ENCODE results near the gene PSAT1. TPM values are rescaled to one million over a fixed set of nuclear protein-coding genes. Genes with fewer than 3 reads are reported as not detected.

Gene PSAT1
- total and polyA plus RNA-seq, 2 donors from 2014 or later: 22.4 to 141 TPM

DNA sequence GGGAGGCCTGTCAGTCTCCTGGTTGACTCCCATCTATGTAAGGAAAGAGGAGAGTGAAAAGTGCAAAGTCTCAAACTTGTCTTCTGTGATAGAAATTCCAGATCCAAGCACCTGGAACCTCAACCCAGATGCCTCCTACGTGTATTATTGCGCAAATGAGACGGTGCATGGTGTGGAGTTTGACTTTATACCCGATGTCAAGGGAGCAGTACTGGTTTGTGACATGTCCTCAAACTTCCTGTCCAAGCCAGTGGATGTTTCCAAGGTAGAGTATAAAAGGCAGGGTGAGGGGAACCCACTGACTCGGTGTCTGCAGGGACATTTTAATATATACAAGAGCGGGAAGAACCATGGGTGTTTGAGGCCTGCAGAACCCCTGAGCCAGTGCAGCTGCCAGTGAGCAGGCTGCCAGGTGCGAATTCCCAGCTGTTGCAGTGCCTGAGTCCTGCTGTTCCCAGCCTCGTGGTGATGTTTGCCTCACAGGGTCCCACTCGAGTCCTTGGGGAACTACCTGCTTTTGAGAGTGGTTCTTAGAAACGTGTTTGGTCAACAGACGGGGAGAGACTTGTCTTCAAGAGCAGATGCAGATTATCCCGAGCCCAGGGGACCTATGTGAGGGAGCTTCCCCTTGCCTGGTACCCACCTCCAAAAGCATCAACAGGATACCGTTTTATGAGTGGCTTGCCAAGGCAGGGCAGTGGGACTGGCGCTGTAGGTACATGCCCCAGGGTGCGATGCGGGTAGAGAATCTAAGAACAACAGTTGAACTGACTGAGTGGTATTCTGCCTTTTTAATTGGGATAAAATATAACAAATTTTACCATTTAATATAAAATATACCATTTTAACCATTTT, 9.5 kb downstream of the PSAT1 start:
- Histone ChIP-seq H3K27ac (ENCODE audit: low read depth in 2 of 2, low read length in 2 of 2) (no peak overlapping the region), H3K9ac (ENCODE audit: low read length in 3 of 3) (no peak overlapping the region), H3K27me3 (ENCODE audit: control insufficient read depth, insufficient read depth, low read length) (no peaks in the 10 kb centered on the region), H3K4me1 (ENCODE audit: control insufficient read depth in 2 of 3, insufficient read depth in 2 of 3, low read depth in 1 of 3, low read length in 3 of 3) (no peaks in the 10 kb centered on the region), H3K9me3 (ENCODE audit: control insufficient read depth in 2 of 3, insufficient read depth in 1 of 3, low read length in 3 of 3) (no peaks in the 10 kb centered on the region), H3K4me3 (ENCODE audit: low read length in 3 of 3) (no peak overlapping the region), H3K36me3 (ENCODE audit: control insufficient read depth in 2 of 3, insufficient read depth in 3 of 3, low read length in 3 of 3) (peaks cover 0 to 4% (median 2%) of the 10 kb centered on the region in 3 donors)
- intact Hi-C loops (cut with DNase I): no loop called here
- no peak for FAIRE-seq
- TF ChIP-seq, protein P1, sequence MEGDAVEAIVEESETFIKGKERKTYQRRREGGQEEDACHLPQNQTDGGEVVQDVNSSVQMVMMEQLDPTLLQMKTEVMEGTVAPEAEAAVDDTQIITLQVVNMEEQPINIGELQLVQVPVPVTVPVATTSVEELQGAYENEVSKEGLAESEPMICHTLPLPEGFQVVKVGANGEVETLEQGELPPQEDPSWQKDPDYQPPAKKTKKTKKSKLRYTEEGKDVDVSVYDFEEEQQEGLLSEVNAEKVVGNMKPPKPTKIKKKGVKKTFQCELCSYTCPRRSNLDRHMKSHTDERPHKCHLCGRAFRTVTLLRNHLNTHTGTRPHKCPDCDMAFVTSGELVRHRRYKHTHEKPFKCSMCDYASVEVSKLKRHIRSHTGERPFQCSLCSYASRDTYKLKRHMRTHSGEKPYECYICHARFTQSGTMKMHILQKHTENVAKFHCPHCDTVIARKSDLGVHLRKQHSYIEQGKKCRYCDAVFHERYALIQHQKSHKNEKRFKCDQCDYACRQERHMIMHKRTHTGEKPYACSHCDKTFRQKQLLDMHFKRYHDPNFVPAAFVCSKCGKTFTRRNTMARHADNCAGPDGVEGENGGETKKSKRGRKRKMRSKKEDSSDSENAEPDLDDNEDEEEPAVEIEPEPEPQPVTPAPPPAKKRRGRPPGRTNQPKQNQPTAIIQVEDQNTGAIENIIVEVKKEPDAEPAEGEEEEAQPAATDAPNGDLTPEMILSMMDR (IDR thresholded peaks at IDR 0.05; ENCODE audit: borderline replicate concordance, extremely low read depth, insufficient read depth): no peak
- DNase-seq: no peak

DNA sequence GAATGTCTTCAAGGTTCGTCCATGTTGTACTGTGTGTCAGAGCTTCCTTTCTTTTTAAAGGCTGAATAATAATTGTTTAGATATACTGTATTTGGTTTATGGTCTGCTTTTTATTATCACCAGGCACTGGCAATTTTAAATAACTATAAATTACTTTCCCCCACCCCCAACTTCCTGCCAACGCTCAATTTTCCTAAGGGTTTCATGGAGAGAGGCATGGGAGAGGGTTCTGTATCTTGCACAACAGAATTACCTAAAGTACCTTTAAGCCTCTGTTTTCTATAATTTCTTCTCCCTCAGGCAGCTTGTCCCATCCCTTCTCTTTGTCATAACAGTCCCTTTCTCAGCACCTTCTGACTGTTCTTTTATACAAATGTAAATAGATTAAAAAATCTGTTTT, 10.4 kb downstream of the PSAT1 start:
- intact Hi-C loops (cut with DNase I): no loop called here
- no peaks in the 10 kb centered on the region for H3K27me3 ChIP-seq (ENCODE audit: control insufficient read depth, insufficient read depth, low read length)
- H3K9ac ChIP-seq (ENCODE audit: low read length in 3 of 3): no peak overlapping the region
- TF ChIP-seq, protein P1 (IDR thresholded peaks at IDR 0.05; ENCODE audit: borderline replicate concordance, extremely low read depth, insufficient read depth): no peak
- no peak overlapping the region for H3K4me3 ChIP-seq (ENCODE audit: low read length in 3 of 3)
- FAIRE-seq (no peak), DNase-seq (no peak)
- H3K36me3 ChIP-seq (ENCODE audit: control insufficient read depth in 2 of 3, insufficient read depth in 3 of 3, low read length in 3 of 3): peaks cover 0 to 4% (median 2%) of the 10 kb centered on the region in 3 donors
- no peaks in the 10 kb centered on the region for H3K4me1 ChIP-seq (ENCODE audit: control insufficient read depth in 2 of 3, insufficient read depth in 2 of 3, low read depth in 1 of 3, low read length in 3 of 3)
- no peaks in the 10 kb centered on the region for H3K9me3 ChIP-seq (ENCODE audit: control insufficient read depth in 2 of 3, insufficient read depth in 1 of 3, low read length in 3 of 3)
- no peak overlapping the region for H3K27ac ChIP-seq (ENCODE audit: low read depth in 2 of 2, low read length in 2 of 2)

DNA sequence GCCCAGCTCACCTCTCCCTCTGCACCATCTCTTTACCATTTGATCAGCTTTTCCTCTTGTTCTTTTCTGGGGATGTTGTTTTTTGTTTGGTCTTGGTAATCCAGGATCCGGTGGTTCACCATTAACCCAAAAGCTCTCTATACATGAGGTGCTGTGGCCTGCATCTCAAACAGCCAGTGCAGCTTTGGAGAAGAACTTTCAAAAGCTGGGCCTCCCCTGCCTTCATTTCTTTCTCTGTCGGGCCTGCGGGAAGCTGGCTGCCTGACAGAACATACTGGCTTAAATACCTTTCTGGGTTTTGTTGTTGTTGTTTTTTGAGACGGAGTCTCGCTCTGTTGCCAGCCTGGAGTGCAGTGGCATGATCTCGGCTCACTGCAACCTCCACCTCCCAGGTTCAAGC, 12.1 kb downstream of the PSAT1 start:
- no peak for FAIRE-seq
- Histone ChIP-seq H3K27ac (ENCODE audit: low read depth in 2 of 2, low read length in 2 of 2) (no peak overlapping the region), H3K9ac (ENCODE audit: low read length in 3 of 3) (no peak overlapping the region), H3K27me3 (ENCODE audit: control insufficient read depth, insufficient read depth, low read length) (no peaks in the 10 kb centered on the region), H3K4me1 (ENCODE audit: control insufficient read depth in 2 of 3, insufficient read depth in 2 of 3, low read depth in 1 of 3, low read length in 3 of 3) (no peaks in the 10 kb centered on the region), H3K9me3 (ENCODE audit: control insufficient read depth in 2 of 3, insufficient read depth in 1 of 3, low read length in 3 of 3) (no peaks in the 10 kb centered on the region), H3K36me3 (ENCODE audit: control insufficient read depth in 2 of 3, insufficient read depth in 3 of 3, low read length in 3 of 3) (peaks cover 0 to 4% (median 2%) of the 10 kb centered on the region in 3 donors), H3K4me3 (ENCODE audit: low read length in 3 of 3) (no peak overlapping the region)
- no peak for DNase-seq
- intact Hi-C loops (cut with DNase I): no loop called here
- TF ChIP-seq, protein P1 (IDR thresholded peaks at IDR 0.05; ENCODE audit: borderline replicate concordance, extremely low read depth, insufficient read depth): no peak

Data from kidney (tissue), 14 donors.